GM18520 (cell line): ENCODE measurements around the gene GLIS1.

Source experiments
- ATAC-seq: cut with Tn5 transposase; IDR thresholded peaks from one replicate; pipeline ENCODE4 v1.9.1; 2021; ENCODE audit not compliant: unreplicated experiment

GLIS1 gene

DNA sequence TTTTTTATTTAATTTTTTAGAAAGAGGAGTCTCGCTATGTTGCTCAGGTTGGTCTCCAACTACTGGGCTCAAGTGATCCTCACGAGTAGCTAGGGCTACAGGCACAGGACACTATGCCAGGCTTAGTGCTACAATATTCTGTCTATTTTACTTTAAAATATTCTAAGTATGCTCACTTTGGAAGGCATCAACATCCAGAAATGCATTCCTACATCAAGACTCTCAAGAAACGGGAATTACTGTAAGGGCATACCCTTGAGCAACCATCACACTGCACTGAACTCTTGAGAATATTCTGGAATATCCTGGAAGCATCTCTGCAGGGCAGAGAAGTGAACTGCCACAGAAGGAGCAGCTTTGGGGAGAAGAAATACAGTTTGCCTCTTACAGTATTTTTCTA lies 280.3 kb downstream of the GLIS1 start:
- no peak for ATAC-seq
